H1 (cell line): ENCODE results near the gene PKM. TPM values are rescaled to one million over a fixed set of nuclear protein-coding genes. Genes with fewer than 3 reads are reported as not detected.

Experiments used
- CTCF ChIA-PET: fragments of 300-600 bp; sonication (Branson Sonifier 250); formaldehyde crosslinking; loops from one replicate; lab custom pipeline; 2021; ENCODE audit not compliant: partially characterized antibody; lab: Charles Lee
- POLR2A ChIA-PET: fragments of 300-600 bp; sonication (Branson Sonifier 250); formaldehyde crosslinking; loops from one replicate; lab custom pipeline; 2021; ENCODE audit warnings: inconsistent platforms; ENCODE audit not compliant: partially characterized antibody; lab: Charles Lee
- DNase-seq, 2 experiments: peaks; one replicate each; pipeline versions ENCODE4 v3.0.0 to v3.0.0-alpha.2; 2010 to 2022; ENCODE audit warnings: low spot score in 2 of 2, low read depth in 1 of 2, mixed read lengths in 1 of 2
- FAIRE-seq: peaks from 2 replicates; lab custom pipeline; 2011; peaks lifted over from hg19 to GRCh38; lab: Jason Lieb, UNC
- H2AFZ ChIP-seq: 2 replicates; pipeline ENCODE4 v1.8.1; 2012; ENCODE audit warnings: low read length, inconsistent platforms
- H2AK5ac ChIP-seq: 2 replicates; pipeline ENCODE4 v1.6.1; 2013; ENCODE audit warnings: low read depth, low read length
- H2BK120ac ChIP-seq: replicated peaks from 2 replicates; pipeline ENCODE3; 2013; ENCODE audit warnings: low read depth, low read length, inconsistent platforms
- H2BK12ac ChIP-seq: 2 replicates; pipeline ENCODE4 v1.6.1; 2013; ENCODE audit warnings: low read depth, low read length
- H2BK15ac ChIP-seq: 2 replicates; pipeline ENCODE4 v1.6.1; 2013; ENCODE audit warnings: low read length
- H2BK20ac ChIP-seq: 2 replicates; pipeline ENCODE4 v1.6.1; 2013; ENCODE audit warnings: low read length
- H2BK5ac ChIP-seq: 2 replicates; pipeline ENCODE4 v1.6.1; 2013; ENCODE audit warnings: low read depth, low read length
- H3K14ac ChIP-seq: 2 replicates; pipeline ENCODE4 v1.6.1; 2013; ENCODE audit warnings: inconsistent platforms; ENCODE audit not compliant: insufficient read length
- H3K18ac ChIP-seq: 2 replicates; pipeline ENCODE4 v1.6.1; 2013; ENCODE audit warnings: low read length; ENCODE audit errors: extremely low read depth
- H3K23ac ChIP-seq: 2 replicates; pipeline ENCODE4 v1.6.1; 2013; ENCODE audit warnings: inconsistent platforms; ENCODE audit not compliant: insufficient read length
- H3K23me2 ChIP-seq: 2 replicates; pipeline ENCODE4 v1.6.1; 2013; ENCODE audit warnings: low read depth, low read length
- H3K27ac ChIP-seq: 2 replicates; pipeline ENCODE4 v1.6.1; 2011; ENCODE audit warnings: low read depth, low read length, inconsistent platforms
- H3K27me3 ChIP-seq, 4 experiments: replicated peaks in 1 of 4; 1 replicate in 1 of 4; 2 replicates in 3 of 4; pipeline versions ENCODE4 v1.6.1 to v1.8.1; 2011 to 2013; ENCODE audit warnings: low read length in 3 of 4, mild to moderate bottlenecking in 3 of 4, inconsistent platforms in 2 of 4, mixed read lengths in 2 of 4, moderate library complexity in 1 of 4; ENCODE audit not compliant: control insufficient read depth in 3 of 4, insufficient read depth in 3 of 4; ENCODE audit errors: extremely low read depth in 1 of 4
- H3K36me3 ChIP-seq, 4 experiments: 2 replicates each; pipeline versions ENCODE4 v1.6.1 to v1.8.1; 2011 to 2013; ENCODE audit warnings: mild to moderate bottlenecking in 4 of 4, low read length in 3 of 4, moderate library complexity in 2 of 4, control low read depth in 1 of 4, inconsistent platforms in 1 of 4; ENCODE audit not compliant: insufficient read depth in 4 of 4, control insufficient read depth in 2 of 4
- H3K4ac ChIP-seq: replicated peaks from 2 replicates; pipeline ENCODE3; 2013; ENCODE audit warnings: low read length, low read depth, mixed read lengths, inconsistent platforms; ENCODE audit not compliant: insufficient read length
- H3K4me1 ChIP-seq, 4 experiments: replicated peaks in 1 of 4; 1 replicate in 1 of 4; 2 replicates in 3 of 4; pipeline versions ENCODE4 v1.6.1 to v1.8.1; 2011 to 2013; ENCODE audit warnings: low read length in 3 of 4, inconsistent platforms in 2 of 4, mixed read lengths in 1 of 4; ENCODE audit not compliant: insufficient read depth in 4 of 4, control insufficient read depth in 3 of 4
- H3K4me2 ChIP-seq, 2 experiments: 2 replicates each; pipeline versions ENCODE4 v1.6.1 to v1.8.1; 2011 to 2013; ENCODE audit warnings: low read depth in 2 of 2, low read length in 2 of 2, control low read depth in 1 of 2, inconsistent platforms in 1 of 2, mild to moderate bottlenecking in 1 of 2; ENCODE audit not compliant: insufficient read depth in 1 of 2
- H3K4me3 ChIP-seq, 4 experiments: fragments of 200-600, 300-600 bp in 1 of 4; sonication (generic), shearing (Covaris generic), sonication (Bioruptor Twin) in 1 of 4; 2 replicates each; pipeline versions ENCODE4 v1.5.1 to v1.8.1; 2011 to 2016; ENCODE audit warnings: low read length in 4 of 4, low read depth in 3 of 4, control low read depth in 2 of 4, inconsistent platforms in 2 of 4, mild to moderate bottlenecking in 2 of 4, mixed read lengths in 1 of 4, moderate library complexity in 1 of 4; ENCODE audit not compliant: insufficient read depth in 2 of 4; ENCODE audit errors: extremely low read depth in 1 of 4
- H3K56ac ChIP-seq: replicated peaks from 2 replicates; pipeline ENCODE3; 2013; ENCODE audit warnings: low read depth, mild to moderate bottlenecking, mixed read lengths, low read length, inconsistent platforms; ENCODE audit not compliant: insufficient read length
- H3K79me1 ChIP-seq: 2 replicates; pipeline ENCODE4 v1.6.1; 2013; ENCODE audit warnings: low read depth, low read length, control low read depth
- H3K79me2 ChIP-seq, 2 experiments: 2 replicates each; pipeline versions ENCODE4 v1.6.1 to v1.8.1; 2012 to 2013; ENCODE audit warnings: low read length in 2 of 2, mild to moderate bottlenecking in 2 of 2, inconsistent platforms in 1 of 2; ENCODE audit not compliant: insufficient read depth in 2 of 2, control insufficient read depth in 1 of 2
- H3K9ac ChIP-seq, 4 experiments: replicated peaks in 1 of 4; 1 replicate in 1 of 4; 2 replicates in 3 of 4; pipeline versions ENCODE4 v1.6.1 to v1.8.1; 2011 to 2013; ENCODE audit warnings: low read depth in 3 of 4, low read length in 3 of 4, control low read depth in 2 of 4, mild to moderate bottlenecking in 2 of 4, moderate library complexity in 2 of 4, inconsistent platforms in 1 of 4; ENCODE audit errors: extremely low read depth in 1 of 4
- H3K9me3 ChIP-seq, 2 experiments: 2 replicates each; pipeline versions ENCODE4 v1.6.1 to v1.8.1; 2012 to 2013; ENCODE audit warnings: mild to moderate bottlenecking in 2 of 2, moderate library complexity in 2 of 2, control low read depth in 1 of 2, inconsistent platforms in 1 of 2, low read depth in 1 of 2, low read length in 1 of 2, mixed read lengths in 1 of 2; ENCODE audit not compliant: insufficient read depth in 2 of 2
- H4K20me1 ChIP-seq, 2 experiments: replicated peaks in 1 of 2; 2 replicates each; pipeline versions ENCODE3 to v1.8.1; 2011 to 2013; ENCODE audit warnings: inconsistent platforms in 2 of 2, low read length in 2 of 2, mild to moderate bottlenecking in 1 of 2; ENCODE audit not compliant: insufficient read depth in 2 of 2, control insufficient read depth in 1 of 2
- H4K5ac ChIP-seq: 2 replicates; pipeline ENCODE4 v1.6.1; 2013; ENCODE audit warnings: low read length, low read depth, mixed read lengths, inconsistent platforms; ENCODE audit not compliant: insufficient read length
- H4K8ac ChIP-seq: 2 replicates; pipeline ENCODE4 v1.8.0; 2013; ENCODE audit warnings: mild to moderate bottlenecking, moderate library complexity, low read length, inconsistent platforms; ENCODE audit not compliant: insufficient read depth; ENCODE audit errors: extremely low read depth
- H4K91ac ChIP-seq: replicated peaks from 2 replicates; pipeline ENCODE3; 2013; ENCODE audit warnings: low read length, mixed read lengths, inconsistent platforms; ENCODE audit not compliant: insufficient read length
- GABPA ChIP-seq: IDR thresholded peaks from 2 replicates; pipeline ENCODE4 v1.6.1; 2011; ENCODE audit warnings: mild to moderate bottlenecking, low read length, moderate library complexity, borderline replicate concordance; ENCODE audit not compliant: insufficient read depth
- MAFK ChIP-seq: IDR thresholded peaks from 2 replicates; pipeline ENCODE4 v1.6.1; 2012; ENCODE audit warnings: low read depth, mild to moderate bottlenecking, improper control_type of control experiment, low read length
- RBBP5 ChIP-seq: IDR thresholded peaks from 2 replicates; pipeline ENCODE4 v1.7.1; 2012; ENCODE audit warnings: low read depth, mild to moderate bottlenecking, inconsistent platforms, low read length, moderate library complexity, borderline replicate concordance
- RXRA ChIP-seq: IDR thresholded peaks from 2 replicates; pipeline ENCODE4 v1.6.1; 2011; ENCODE audit warnings: low read depth, mild to moderate bottlenecking, low read length, moderate library complexity; ENCODE audit not compliant: insufficient read depth
- SP2 ChIP-seq: IDR thresholded peaks from 2 replicates; pipeline ENCODE4 v1.6.1; 2012; ENCODE audit warnings: mild to moderate bottlenecking, low read length, inconsistent platforms
- ZNF274 ChIP-seq: IDR thresholded peaks from 2 replicates; pipeline ENCODE4 v1.7.0; 2012; ENCODE audit warnings: low read length, borderline replicate concordance; ENCODE audit errors: extremely low read depth
- WGBS, 2 experiments: shearing (Covaris generic) in 1 of 2; methylation state at CpG; one replicate each; pipeline versions ENCODE4 v1.1.6 to v1.1.7; 2013 to 2015; ENCODE audit warnings: low lambda C conversion rate in 2 of 2, mixed read lengths in 2 of 2, inconsistent platforms in 1 of 2, low coverage in 1 of 2, missing lambda C conversion rate in 1 of 2; ENCODE audit not compliant: insufficient replicate concordance in 2 of 2, insufficient coverage in 1 of 2, insufficient read length in 1 of 2; ENCODE audit errors: extremely low coverage in 1 of 2, missing lambda C conversion rate in 1 of 2; 5-methylcytosine and 5-hydroxymethylcytosine counted together
- polyA plus RNA-seq, 7 experiments: library from polyadenylated mRNA; depleted of rRNA in 3 of 7; stranded (reverse) in 5 of 7; unstranded in 2 of 7; fragments of >200 nt in 5 of 7; fragments of 200-250 nt in 2 of 7; gene quantifications; 1 replicate in 5 of 7; 2 replicates in 1 of 7; 4 replicates in 1 of 7; pipeline versions ENCODE4 v1.2.1 to v1.2.3, GENCODE V29; 2011 to 2013; ENCODE audit warnings: missing spikeins in 2 of 7, mixed read lengths in 2 of 7
- total RNA-seq: library from RNA; stranded (reverse); fragmentation: NEBNext Ultra II Directional; extraction: Animal tissue kit (Norgen Biotek cat#: 25700); gene quantifications from 2 replicates; pipeline ENCODE4 v1.2.1, GENCODE V29; 2021

The PKM gene
- total and polyA plus RNA-seq, 2 of the 8 experiments (the other 6 are each of a cell fraction or from before 2014, with no cell fraction given) = 780 to 856 TPM

DNA sequence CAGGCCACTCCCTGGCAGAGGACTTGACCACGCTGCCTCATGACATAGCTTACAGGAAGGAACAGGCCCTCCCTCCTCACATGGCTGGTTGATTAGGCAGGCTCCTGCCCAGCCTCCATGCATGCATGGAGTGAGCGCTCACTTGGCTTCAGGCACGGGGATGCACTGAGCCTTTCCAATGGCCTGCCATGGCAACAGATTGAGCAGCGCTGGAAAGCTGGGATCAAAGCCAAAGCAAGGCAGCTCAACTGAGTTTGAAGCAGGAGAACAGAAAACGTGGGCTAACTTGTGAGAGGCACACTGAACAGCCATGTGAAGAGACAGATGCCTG is 27.5 kb downstream of the PKM start:
- H2BK120ac ChIP-seq = no peak overlapping the region
- peaks cover 28 to 34% of the 10 kb centered on the region in 2 experiments for H4K20me1 ChIP-seq
- no peak overlapping the region for H2BK5ac ChIP-seq
- no peak overlapping the region for H3K23ac ChIP-seq
- no peak overlapping the region for H2BK12ac ChIP-seq
- H3K79me2 ChIP-seq = no peaks in the 10 kb centered on the region; a peak in 1 of 4 replicates
- peaks cover 5% of the 10 kb centered on the region; the same call in 1 of the 2 replicates for H3K79me1 ChIP-seq
- no peak overlapping the region for H2BK15ac ChIP-seq
- no peak overlapping the region for H4K91ac ChIP-seq
- no peak overlapping the region for H3K27ac ChIP-seq
- peaks cover 0 to 2% (median 0%) of the 10 kb centered on the region in 4 experiments; a peak in 1 of 7 replicates for H3K4me1 ChIP-seq
- no peak for DNase-seq
- peaks cover 66 to 96% (median 91%) of the 10 kb centered on the region in 4 experiments for H3K36me3 ChIP-seq
- H3K14ac ChIP-seq = no peak overlapping the region
- no peaks in the 10 kb centered on the region for H3K23me2 ChIP-seq
- no peak overlapping the region for H3K4me3 ChIP-seq
- no peak overlapping the region for H4K5ac ChIP-seq
- POLR2A ChIA-PET = interaction anchor here (0.8 to 1.4 kb wide), 4 partner anchors 16 to 28 kb away, joined by 3 to 5 read pairs (median 4); partner anchors contain the start of gene PKM
- no peak overlapping the region for H2BK20ac ChIP-seq
- H3K9ac ChIP-seq = no peak overlapping the region
- no peak overlapping the region for H3K4ac ChIP-seq
- 95% methylated on average over 5 of the region's 5 CpGs; no CpG with 5 or more reads in 1 of the 2 experiments for WGBS, 2 experiments
- FAIRE-seq = no peak
- H3K56ac ChIP-seq = no peak overlapping the region
- H4K8ac ChIP-seq = no peak overlapping the region
- H3K18ac ChIP-seq = no peak overlapping the region
- no peaks in the 10 kb centered on the region for H3K27me3 ChIP-seq
- H2AK5ac ChIP-seq = no peak overlapping the region
- H2AFZ ChIP-seq = no peak overlapping the region
- CTCF ChIA-PET = interaction anchor here (0.6 to 1.2 kb wide), 5 partner anchors 9 to 242 kb away, joined by 3 to 5 read pairs (median 3); no protein-coding TSS in a partner anchor
- no peak overlapping the region for H3K4me2 ChIP-seq
- H3K9me3 ChIP-seq = no peaks in the 10 kb centered on the region
- TF ChIP-seq RXRA = no peak
- no peak for TF ChIP-seq ZNF274
- TF ChIP-seq GABPA = no peak
- no peak for TF ChIP-seq SP2
- no peak for TF ChIP-seq RBBP5
- TF ChIP-seq MAFK = no peak
